NCI-H2107 (cell line): ENCODE results near the gene FOXM1.
"Not testable (repeated sequence)": the region's sequence is repeated elsewhere in the genome, so short reads cannot be mapped to it uniquely, and the experiment has no call there.

Experiments used
- DNase-seq: peaks from one replicate; lab custom pipeline; 2025; lab: John Stamatoyannopoulos, UW

FOXM1 gene

DNA sequence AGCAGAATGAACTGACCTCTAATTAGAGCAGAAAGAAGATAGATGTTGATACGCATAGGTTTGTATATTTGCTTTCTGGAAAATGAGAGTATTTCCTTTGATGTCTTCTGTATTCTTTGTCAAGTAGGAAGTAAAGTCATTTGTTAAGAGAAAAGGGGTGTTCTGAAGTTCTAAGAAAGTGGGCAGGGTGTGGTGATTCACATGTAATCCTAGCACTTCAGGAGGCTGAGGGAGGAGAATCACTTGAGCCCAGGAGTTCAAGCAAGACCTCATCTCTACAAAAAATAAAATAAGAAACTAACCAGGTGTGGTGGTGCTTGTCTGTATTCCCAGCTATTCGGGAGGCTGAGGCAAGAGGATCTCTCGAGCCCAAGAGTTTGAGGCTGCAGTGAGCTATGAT is 2.9 kb upstream of the FOXM1 start:
- DNase-seq = no peak

DNA sequence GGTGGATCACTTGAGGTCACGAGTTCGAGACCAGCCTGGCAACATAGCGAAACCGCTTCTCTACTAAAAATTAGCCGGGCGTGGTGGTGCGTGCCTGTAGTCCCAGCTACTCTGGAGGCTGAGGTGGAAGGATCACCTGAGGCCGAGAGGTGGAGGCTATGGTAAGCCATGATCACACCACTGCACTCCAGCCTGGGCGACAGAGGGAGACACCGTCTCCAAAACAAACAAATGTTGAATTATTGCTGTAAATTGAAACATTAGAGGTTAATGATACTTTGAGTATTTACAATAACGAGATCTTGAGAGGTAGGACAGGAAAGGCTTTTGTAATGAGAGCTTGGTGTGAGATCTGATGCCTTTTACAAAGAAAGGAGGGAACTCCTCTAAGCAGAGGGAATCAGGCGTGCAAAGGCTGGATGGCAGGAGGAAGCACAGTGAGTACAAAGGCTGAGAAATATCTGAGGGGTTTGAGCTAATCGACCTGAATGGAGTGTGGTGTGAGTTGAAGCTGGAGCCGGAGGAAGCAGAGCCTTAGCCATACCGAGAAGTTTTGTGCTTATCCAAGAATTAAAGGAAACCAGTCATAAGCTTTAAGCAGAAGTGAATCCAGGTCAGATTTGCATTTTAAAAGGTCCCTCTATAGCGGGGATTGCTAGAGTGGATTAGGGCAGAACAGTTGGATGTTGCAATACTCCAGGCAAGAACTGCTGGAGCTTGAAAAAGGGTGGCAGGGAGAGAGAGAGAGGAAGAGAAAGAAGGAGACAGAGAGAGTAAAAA is 1.2 kb upstream of the FOXM1 start:
- peak; percentile 53 for DNase-seq

DNA sequence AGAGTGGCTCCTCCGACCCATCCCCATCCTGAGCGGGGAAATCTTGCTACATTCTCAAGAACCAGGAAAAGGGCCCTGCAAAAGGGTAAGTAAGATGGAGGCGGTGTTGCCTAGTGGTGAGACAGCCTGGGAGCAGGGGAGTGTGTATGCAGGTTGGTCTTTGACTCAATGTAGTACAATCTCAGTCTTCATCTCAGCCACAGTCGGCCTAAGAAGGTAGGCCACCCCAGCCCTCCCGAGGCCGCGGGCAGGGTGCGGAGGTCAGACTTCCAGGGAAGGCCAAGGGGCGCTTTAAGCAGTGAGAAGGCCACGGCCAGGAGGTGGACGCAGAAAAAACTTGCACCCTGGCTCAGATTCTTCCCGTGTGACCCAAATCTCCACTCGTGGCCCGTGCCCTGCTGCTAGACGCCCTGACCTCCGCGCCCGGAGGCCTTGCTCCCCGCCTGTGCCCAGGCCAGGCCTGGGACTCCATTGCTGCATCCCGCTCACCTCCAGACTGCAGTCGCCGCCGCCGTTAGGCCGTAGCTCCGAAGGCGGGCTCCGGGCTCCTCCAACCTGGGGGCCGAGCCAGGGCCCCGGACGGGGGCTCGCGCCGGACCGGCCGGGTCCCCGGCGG is 435 bp downstream of the FOXM1 start:
- no peak for DNase-seq

DNA sequence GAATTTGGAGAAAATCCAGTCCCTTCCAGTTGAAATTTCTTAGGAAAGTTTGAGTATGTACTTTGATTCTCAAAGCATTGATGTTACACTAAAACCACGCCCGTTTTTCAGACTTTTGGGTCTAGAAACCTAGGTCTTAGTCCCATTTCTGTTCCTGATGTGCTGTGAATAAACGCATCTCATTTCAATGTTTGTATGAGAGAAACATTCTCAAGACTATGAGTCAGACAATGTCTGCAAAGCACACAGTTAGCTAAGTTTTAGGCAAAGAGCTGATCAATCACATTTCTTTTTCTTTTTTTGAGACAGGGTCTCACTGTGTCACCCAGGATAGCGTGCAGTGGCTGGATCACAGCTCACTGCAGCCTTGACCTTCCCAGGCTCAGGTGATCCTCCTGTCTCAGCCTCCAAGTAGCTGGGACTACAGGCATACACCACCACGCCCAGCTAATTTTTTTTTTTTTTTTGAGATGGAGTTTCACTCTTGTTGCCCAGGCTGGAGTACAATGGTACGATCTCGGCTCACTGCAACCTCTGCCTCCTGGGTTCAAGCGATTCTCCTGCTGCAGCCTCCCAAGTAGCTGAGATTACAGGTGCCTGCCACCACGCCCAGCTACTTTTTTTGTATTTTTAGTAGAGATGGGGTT is 7.9 kb downstream of the FOXM1 start:
- DNase-seq = not testable (repeated sequence)

DNA sequence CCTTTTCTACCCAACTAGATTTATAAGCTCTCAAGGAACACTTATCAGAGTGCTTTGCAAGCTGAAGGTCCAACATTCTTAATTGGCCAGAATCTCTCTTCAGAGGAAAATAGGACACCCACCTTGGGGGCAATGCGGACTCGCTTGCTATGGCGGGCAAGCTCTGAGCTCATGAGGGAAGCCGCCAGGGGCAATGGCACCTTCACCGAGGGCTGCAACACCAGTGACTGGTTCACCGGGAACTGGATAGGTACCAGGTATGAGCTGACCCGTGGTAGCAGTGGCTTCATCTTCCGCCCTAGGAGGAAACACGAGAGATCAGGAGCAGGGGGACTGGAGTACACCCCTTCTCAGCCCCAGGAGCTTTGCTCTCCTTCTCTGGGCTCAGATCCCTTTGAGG is 12.8 kb downstream of the FOXM1 start:
- no peak for DNase-seq

DNA sequence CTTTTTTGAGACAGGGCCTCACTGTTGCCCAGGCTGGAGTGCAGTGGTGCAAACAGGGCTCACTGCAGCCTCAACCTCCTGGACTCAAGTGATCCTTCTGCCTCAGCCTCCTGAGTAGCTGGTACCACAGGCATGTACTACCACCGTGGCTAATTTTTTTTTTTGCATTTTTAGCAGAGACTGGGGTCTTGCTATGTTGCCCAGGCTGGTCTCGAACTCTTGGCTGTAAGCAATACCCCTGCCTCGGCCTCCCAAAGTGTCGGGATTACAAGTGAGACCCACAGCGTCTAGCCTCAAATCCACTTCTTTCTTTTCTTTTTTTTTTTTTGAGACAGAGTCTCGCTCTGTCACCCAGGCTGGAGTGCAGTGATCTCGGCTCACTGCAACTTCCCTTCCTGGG is 13.6 kb downstream of the FOXM1 start:
- not testable (repeated sequence) for DNase-seq

DNA sequence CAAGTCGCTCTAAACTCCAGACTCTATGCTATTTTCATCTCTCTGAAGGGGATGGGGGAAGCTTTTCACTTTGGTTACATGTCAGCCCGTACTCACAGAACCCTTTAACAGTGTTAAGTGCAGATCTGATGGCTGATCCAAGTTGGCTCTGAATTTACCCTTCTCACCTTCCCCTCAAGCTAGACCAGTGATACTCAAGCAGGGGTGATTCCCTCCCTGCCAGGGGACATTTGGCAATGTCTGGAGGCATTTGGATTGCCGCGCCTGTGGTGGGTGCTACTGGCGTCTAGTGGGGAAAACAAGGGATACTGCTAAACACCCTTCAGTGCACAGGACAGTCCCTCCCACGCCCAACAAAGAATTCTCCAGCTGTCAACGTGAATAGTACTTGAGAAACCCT is 14.1 kb downstream of the FOXM1 start:
- no peak for DNase-seq

DNA sequence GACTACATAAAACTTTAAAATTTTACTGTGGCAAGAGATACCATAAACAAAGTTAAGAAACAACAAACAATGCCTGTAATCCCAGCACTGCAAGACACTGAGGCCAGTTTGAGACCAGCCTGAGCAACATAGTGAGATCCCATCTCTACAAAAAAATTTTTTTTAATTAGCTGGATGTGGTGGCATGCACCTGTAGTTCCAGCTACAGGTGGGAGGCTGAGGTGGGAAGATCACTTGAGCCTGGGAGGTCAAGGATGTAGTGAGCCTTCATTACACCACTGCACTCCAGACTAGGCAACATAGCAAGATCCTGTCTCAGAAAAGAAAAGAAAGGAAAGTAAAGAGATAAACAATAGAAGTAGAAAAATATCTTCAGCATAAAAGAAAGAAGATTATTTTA is 16.8 kb downstream of the FOXM1 start:
- no peak for DNase-seq

DNA sequence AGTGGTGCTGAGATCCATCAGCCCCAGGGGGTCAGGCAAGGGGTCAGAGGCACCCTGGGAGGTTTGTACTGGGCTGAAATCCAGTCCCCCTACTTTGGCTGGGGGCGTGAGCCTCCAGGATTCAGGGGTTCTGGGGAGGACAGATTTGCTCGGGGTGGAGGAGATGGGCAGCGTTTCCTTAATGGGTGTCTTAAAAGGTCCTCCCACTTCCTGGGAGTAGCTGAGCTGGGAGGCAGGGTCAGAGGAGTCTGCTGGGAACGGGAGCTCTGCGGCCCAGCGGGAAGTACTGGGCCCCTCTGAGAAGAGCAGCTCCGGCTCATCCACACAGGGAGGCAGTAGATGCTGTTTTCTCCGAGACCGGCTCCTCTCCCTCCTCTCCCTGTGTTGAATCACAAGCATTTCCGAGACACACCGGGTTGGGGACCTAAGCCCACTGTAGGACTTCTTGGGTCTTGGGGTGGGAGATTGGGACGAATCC is 18.0 kb downstream of the FOXM1 start:
- DNase-seq = no peak

DNA sequence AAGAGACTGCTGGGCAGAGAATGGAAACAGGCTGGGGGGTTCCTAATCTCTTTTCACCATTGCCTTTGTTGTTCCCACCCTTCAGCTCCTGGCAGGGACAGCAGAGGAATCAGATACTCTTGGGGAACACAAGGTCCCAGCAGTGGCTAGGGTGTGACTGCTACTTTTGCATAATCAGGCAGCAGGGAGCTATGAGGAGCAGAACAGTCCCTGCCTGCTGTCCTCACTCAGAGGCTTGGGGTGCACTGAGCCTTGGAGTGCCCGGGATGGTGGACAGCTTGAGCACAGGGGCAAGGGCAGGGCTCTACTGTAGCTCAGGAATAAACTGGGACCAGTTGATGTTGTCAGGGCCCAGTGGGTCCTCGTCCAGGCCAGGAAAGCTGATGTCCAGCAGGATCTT is 18.6 kb downstream of the FOXM1 start:
- no peak for DNase-seq

DNA sequence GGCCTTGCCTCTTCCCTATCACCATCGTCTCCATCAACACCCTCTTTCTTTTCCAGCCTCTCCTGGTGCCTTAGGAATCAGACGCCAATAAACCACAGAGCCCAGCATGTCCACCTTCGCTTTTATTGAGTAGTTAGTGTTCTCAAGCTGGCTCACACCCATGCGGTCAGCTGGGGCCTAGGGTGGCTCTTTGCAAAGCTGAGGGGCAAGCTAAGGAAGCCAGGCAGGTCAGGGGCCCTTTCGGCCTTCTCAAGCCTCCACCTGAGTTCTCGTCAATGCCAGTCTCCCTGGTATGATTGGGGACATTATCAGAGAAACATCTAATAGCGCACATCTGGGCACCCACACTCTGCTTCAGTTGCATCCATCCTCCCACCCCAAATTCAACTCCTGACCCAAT is 19.4 kb downstream of the FOXM1 start:
- DNase-seq = no peak

DNA sequence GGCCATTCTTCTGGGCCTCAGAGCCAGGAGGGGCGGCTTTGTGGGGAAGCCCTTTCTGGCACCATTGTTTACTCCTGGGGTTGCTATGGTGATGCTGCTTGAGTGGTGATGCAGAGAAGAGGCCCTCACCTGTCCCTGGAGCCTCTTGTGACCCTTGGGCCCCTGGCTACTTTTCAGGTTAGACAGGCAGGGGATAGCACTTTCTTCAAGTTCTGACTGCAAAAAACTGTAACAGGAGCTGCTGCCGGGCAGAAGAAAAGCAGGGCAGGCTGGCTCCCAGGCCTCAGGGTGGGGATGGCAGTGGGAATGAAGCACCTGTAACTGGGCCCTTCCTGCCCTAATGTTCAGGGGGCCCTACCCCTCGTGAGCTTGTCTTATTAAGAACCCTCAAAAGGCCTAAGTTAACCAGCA is 19.9 kb downstream of the FOXM1 start, which contains the start of gene TEX52:
Gene TEX52 (minus strand): TSS at position 19 of the 411 bp plus-strand sequence. CDS start 13 bp downstream, at position 6.
- no peak for DNase-seq

DNA sequence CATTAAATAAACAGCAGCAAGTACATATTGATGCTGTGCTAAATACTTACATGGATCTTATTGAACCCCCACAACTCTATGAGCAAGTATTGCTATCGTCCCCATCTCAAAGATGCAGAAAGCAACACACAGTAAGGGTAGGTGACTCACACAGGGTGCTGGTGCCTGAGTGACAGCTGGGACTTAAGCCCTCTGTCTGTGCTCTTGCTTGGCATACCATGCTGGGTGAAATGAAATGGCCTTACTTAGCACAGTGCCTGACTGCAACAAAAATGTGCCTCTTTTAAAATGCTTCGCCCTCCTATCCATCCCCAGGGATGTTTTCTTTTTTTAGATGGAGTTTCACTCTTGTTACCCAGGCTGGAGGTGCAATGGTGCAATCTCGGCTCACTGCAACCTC is 20.9 kb downstream of the FOXM1 start:
- no peak for DNase-seq

DNA sequence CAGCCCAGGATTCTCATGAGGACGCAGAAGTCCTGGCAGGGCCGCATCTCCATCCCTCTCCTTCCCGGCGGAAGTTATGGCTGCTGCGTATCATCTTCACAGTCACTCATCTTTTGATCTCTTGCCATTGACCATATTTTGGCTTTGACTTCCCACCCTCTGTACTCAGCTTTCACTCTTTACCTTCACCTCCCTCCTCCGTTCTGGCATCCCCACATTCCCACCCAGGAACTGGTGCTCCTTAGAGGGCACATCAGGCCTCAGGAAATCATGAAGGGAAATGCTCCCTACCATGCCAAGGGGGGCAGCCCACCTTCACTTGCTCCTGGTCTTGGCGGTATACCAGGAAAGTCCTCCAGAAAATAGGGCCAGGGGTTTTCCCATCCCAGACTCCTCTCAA is 21.4 kb downstream of the FOXM1 start:
- DNase-seq = no peak

DNA sequence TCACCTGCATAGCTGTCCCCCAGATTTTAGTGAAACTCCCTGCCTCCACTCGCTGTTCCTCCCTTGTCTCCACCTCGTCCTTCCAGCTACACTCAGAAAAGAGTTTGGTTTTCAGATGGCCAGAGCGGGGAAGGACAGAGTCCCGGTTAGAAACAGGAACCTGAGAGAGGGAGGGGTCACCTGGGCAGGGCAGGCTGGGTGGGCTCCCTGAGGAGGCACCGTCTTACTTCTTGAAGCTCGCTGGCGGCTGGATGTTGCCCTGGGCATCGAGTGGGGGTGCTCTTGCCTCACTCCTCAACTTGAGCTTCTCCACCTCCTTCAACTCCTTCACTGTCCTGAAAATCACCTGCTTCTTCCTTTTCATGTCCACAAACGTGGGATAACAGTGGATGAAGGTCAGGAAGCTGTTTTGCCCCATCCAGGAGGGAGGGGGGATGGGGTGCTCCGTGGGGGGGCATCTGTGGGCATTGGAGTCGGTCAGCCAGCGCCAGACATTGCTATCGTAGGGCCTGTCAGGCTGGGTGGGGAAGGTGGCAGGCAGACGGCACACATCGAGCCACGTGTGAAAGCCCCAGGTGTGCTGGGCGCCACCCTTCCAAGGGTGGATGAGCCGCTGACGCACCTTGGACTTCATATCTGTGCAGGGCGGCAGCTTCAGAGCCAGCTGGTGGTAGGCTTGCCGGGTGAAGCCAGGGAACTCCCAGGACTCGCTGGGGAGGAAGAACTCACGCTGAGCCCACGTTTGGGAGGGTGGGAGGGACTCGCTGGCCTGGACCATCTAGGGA is 22.1 kb downstream of the FOXM1 start:
- no peak for DNase-seq

DNA sequence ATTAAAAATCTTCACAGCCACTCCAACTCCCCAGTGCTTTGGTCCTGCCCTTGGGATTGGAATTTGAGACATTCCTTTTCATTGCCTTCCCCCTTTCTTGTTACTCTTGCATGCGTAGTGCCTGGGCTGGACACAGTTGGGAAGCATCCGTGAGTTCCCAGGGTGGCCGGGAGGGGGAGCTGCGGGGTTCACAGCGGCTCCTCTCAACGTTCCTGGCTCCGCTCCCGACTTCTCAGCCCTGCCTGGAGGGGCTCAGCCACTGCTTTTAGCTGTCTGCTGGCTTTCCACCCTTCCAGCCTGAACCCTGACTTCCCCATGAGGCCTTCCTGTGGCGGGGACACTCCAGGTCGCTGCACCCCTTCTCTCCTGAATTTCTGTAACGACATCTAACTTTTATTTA is 23.3 kb downstream of the FOXM1 start:
- no peak for DNase-seq

DNA sequence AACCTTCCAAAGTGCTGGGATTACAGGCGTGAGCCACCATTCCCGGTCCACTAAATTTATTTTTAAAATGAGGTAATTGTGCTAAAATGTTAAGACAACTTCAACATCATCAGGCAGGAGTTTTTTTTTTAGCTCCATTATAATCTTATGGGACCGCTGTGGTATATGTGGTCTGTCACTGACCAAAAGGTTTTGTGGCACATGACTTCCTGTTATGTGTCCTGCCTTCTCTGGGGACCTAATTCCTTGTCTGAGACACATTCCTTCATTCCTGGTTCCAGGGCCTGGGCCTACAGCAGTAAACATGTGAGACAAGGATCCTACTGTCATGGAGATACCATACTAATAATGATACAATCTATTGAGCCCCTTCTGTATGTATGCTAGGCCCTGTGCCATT is 25.0 kb downstream of the FOXM1 start:
- no peak for DNase-seq

DNA sequence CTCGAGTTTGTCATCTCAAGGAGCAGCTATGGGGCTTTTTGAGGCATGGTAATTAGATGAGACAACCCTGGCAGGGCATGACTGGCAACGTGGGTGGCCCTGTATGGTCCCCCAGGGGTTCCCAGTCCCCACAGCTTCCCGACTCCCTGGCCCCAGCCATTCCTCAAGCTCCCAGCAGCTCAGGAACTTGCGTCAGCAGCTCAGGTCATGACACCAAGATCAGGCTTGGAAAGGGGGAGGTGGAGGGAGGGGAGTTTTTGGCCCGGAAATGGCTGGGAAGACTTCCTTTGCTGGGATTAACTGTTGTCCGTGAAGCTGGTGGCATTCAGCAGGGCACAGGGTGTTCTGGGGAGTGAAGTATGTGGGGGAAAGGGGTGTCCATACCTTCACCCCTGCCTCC is 31.7 kb downstream of the FOXM1 start:
- no peak for DNase-seq

DNA sequence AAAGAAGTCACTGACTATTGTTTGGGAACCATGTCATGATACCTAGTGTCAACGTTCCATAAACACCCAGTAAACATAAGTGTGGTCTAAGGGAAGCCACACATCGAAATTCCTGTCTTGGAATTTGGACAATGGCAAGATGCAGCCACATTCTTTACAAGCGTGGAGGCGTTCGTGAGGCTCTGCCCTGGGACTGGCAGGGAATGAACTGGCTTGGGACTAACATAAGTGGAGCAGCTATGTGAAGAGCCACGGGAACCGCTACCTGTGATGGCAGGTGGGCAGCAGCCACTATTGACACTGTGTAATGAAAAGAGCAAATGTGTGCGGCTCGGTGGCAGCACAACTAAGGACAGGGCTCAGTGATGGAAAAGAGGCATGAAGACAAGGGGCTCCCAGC is 32.2 kb downstream of the FOXM1 start:
- no peak for DNase-seq

DNA sequence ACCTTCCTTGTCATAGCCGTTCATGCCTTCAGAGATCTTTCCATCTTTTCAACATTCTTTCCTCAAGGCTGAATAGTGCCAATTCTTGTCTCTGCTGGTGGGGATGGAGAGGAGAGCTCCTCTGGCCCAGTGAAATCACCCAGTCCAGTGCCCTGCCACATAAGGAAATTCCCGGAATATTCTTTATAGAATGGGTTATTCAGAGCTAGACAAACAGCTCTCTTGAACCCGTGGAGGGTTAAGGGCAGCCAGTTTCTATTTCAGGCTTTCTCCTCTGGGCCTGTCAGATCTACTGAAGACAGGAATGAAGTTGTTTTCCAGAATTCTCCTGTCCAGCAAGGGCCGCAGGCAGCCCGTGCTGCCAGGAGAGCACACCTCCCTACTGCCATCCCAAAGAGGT is 34.0 kb downstream of the FOXM1 start:
- DNase-seq = no peak

DNA sequence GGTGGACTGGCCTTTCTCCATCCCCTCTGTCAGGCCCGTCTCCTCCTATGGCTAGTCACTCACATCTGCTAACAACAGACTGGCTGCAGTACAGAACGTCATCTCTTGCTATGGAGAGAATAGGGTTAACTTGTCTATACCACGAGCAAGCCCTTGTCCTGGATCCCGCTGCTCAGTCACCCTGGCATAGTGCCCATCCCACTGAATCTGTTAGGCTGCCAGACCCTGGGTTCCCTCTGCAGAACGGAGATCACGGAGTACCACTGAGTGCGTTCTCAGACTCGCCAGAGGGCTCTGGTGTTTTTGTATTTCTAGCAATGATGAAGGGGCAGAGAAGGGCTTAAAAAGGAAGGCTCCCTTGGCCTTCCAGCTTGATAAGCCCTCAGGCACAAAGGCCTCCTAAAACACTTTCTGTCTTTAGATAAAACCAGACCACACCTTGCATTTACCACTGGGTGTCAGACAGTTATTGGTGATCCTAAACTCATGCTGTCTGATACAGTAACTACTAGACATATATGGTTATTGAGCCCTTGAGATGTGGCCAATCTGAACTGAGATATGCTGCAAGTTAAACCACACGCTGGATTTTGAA is 35.8 kb downstream of the FOXM1 start:
- no peak for DNase-seq

DNA sequence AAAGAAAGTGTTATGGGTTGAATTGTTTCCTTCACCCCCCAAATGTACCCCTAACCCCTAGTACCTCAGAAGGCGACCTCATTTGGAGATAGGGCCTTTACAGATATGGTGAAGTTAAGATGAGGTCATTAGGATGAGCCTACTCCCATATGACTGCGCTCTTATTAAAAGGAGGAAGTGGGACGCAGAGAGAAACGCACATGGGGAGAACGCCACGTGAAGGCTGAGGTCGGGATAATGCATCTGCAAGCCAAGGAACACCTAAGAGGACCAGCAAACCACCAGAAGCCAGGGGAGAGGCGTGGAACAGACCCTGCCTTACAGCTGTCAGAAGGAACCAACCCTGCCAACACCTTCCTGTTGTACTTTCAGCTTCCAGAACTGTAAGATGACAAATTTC is 40.4 kb downstream of the FOXM1 start:
- DNase-seq = no peak
